ENCODE measurements around the gene LMAN2L. TPM values are rescaled to one million over a fixed set of nuclear protein-coding genes. Genes with fewer than 3 reads are reported as not detected.

LMAN2L gene
- total RNA-seq, 1 donor from 2014 or later, result 13.0 TPM

DNA sequence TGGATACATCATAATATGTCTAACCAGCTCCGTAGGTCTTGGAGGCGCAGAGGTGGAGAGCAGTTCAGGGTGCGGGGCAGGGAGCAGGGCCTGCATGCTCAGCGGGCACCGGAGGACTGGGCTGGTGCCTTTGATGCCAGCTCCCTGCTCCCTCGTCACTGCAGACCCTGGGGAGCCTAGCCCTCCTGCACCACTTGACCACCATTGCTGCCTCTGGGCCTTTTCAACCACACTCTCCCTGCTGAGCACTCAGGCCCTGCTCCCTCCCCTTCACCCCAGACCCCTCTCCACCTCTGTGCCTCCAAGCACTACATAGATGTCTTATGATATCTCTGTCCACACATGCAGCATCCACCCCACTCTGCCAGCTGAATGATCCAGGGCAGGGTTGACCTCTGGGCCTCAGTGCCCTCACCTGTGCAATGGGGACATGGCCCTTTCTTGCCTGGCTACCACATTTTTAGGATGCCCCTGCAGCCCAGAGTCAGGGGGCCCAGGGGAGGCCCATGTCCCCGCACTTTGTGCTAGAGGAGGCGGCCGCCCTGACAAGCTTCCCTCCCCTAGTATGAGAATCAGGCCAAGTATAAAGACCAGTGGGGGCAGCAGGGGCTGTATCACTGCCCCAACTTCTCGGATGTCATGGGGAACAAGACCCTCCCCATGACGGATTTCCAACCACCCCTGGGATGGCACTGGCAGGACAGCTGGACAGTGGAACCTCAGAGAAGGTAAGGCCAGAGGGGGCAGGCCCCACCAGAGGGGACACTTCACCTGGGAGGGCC is 51.0 kb downstream of the LMAN2L start:
- TF ChIP-seq, protein P1, sequence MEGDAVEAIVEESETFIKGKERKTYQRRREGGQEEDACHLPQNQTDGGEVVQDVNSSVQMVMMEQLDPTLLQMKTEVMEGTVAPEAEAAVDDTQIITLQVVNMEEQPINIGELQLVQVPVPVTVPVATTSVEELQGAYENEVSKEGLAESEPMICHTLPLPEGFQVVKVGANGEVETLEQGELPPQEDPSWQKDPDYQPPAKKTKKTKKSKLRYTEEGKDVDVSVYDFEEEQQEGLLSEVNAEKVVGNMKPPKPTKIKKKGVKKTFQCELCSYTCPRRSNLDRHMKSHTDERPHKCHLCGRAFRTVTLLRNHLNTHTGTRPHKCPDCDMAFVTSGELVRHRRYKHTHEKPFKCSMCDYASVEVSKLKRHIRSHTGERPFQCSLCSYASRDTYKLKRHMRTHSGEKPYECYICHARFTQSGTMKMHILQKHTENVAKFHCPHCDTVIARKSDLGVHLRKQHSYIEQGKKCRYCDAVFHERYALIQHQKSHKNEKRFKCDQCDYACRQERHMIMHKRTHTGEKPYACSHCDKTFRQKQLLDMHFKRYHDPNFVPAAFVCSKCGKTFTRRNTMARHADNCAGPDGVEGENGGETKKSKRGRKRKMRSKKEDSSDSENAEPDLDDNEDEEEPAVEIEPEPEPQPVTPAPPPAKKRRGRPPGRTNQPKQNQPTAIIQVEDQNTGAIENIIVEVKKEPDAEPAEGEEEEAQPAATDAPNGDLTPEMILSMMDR (conservative IDR thresholded peaks at IDR 0.05; ENCODE audit: low read depth, low read length), result no peak
- H3K4me3 ChIP-seq (ENCODE audit: low read depth, low read length), result no peak overlapping the region
- DNase-seq (ENCODE audit: low read depth), result no peak

DNA sequence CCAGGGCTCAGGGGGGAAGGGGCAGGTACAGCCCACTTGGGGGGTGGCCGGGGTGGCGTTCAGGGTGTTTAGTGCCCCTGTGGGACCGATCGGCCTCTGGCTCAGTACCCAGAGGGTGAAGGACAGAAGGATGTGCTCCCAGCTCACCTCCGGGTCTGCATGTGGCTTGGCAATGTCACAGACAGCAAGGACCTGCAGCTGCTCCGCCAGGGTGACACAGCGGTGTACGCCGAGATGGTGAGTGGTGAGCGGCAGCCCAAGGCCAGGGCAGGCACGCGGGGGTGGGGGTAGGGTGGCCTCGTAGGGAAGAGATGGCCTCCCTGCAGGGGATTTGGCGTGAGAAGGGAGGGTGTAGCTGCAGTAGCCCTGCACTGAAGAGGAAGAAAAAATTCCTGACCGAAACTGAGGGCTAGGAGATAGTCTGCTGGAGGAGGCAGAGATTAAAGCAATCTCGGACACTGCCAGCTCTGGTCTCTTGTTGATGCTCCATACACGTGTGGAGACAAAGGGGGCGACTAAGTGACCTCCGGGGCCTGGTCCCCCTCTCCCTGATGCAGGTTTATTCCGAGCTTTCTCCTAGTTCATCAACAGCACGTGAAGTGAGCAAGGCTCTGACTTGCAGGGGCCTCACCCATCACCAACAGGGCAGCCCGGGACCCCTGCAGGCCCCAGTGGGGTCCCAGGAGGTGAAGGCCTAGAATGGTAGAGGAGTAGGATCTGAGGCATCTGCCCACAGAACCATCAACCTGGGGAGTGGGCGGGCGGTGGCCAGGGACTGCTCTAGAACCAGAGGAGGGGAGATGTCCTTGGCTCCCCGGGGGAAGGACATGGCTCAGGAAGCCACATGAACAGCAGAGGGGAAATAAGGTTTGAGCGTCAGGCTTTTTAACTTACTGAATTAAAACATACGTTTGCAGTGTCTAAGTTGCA is 51.9 kb downstream of the LMAN2L start:
- DNase-seq (ENCODE audit: low read depth), result no peak
- H3K4me3 ChIP-seq (ENCODE audit: low read depth, low read length), result no peak overlapping the region
- TF ChIP-seq, protein P1 (conservative IDR thresholded peaks at IDR 0.05; ENCODE audit: low read depth, low read length), result no peak

DNA sequence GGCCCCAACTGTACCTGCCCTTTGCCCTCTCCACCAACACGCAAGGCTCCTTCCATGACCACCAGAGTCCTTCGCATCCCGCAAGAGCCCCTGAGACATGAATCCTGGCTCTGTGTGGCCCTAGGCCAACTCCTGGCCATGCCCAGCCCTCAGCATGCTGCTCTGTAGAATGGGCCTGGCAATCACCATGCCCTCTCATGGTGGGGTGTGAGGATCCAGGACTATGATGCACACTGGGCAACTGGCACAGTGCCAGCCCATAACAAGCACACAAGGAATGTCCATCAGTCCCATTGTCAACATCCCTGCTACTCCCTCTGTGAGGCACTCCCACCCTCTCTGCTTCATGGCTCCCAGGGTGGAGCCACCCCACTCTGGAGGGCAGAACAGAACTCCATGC is 52.6 kb downstream of the LMAN2L start:
- TF ChIP-seq, protein P1 (conservative IDR thresholded peaks at IDR 0.05; ENCODE audit: low read depth, low read length), result no peak
- DNase-seq (ENCODE audit: low read depth), result no peak
- H3K4me3 ChIP-seq (ENCODE audit: low read depth, low read length), result no peak overlapping the region

GRCh38 chr2:96685577-96686459 is 54.0 kb downstream of the LMAN2L start:
- DNase-seq (ENCODE audit: low read depth), result no peak
- H3K4me3 ChIP-seq (ENCODE audit: low read depth, low read length), result no peak overlapping the region
- TF ChIP-seq, protein P1 (conservative IDR thresholded peaks at IDR 0.05; ENCODE audit: low read depth, low read length), result no peak

GRCh38 chr2:96684883-96685576 is 54.8 kb downstream of the LMAN2L start:
- no peak overlapping the region for H3K4me3 ChIP-seq (ENCODE audit: low read depth, low read length)
- no peak for DNase-seq (ENCODE audit: low read depth)
- TF ChIP-seq, protein P1 (conservative IDR thresholded peaks at IDR 0.05; ENCODE audit: low read depth, low read length), result no peak
